HEK293 (cell line): ENCODE data around the gene NRTN.

ENCODE experiments used
- REST ChIP-seq: fragments of 450-650 bp; formaldehyde crosslinking; IDR thresholded peaks from 2 replicates; pipeline ENCODE4 v1.5.1; 2016; ENCODE audit warnings: missing biosample characterization, missing genetic modification characterization
- ZNF24 ChIP-seq: fragments of 450-650 bp; formaldehyde crosslinking; IDR thresholded peaks from 2 replicates; pipeline ENCODE4 v1.5.1; 2016; ENCODE audit warnings: missing biosample characterization, missing genetic modification characterization
- ZNF791 ChIP-seq: fragments of 450-650 bp; formaldehyde crosslinking; IDR thresholded peaks from 2 replicates; pipeline ENCODE4 v1.5.1; 2016; ENCODE audit warnings: missing biosample characterization, missing genetic modification characterization
- TF ChIP-seq, protein P1 (sequence below): fragments of 450-650 bp; formaldehyde crosslinking; IDR thresholded peaks from 2 replicates; pipeline ENCODE4 v1.5.1; 2016; ENCODE audit warnings: missing biosample characterization, missing genetic modification characterization

DNA sequence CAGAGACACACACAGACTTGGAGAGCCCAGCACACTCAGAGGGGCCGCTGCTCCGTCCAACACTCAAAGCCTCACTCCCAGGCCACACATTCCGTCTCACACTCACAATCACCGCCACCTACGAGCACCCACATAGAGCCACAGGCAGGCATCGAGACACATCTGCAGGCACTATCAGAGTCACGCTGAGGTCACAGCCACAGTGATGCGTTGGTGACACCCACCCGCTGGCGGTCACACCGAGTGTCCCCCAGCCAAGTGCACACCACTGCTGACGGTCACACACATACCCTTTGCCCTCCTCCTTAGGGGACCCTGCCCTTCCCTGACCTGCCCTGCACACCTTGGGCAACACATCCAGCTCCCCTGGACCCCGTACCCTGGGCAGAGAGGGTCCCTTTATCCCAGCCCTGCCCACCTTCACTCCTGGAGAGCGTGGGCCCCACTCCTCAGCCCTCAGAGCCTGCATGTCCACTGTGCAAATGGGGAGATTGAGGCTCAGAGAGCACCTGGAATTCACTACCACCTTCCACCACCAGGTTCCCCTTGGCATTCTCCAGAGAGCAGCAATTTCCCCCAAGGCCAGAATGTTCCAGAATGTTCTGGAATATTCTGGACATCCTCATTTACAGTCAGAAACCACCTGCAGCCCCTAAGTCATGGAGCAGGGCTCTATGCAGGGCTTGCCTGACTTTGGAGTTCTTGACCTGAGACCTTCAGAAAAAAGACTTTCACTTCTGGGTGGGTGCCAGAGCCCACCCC lies 60.0 kb downstream of the NRTN start:
- TF ChIP-seq REST (tag by site-specific recombination) (no peak), ZNF791 (tag by site-specific recombination) (no peak), ZNF24 (tag by site-specific recombination) (no peak)
- TF ChIP-seq, protein P1, sequence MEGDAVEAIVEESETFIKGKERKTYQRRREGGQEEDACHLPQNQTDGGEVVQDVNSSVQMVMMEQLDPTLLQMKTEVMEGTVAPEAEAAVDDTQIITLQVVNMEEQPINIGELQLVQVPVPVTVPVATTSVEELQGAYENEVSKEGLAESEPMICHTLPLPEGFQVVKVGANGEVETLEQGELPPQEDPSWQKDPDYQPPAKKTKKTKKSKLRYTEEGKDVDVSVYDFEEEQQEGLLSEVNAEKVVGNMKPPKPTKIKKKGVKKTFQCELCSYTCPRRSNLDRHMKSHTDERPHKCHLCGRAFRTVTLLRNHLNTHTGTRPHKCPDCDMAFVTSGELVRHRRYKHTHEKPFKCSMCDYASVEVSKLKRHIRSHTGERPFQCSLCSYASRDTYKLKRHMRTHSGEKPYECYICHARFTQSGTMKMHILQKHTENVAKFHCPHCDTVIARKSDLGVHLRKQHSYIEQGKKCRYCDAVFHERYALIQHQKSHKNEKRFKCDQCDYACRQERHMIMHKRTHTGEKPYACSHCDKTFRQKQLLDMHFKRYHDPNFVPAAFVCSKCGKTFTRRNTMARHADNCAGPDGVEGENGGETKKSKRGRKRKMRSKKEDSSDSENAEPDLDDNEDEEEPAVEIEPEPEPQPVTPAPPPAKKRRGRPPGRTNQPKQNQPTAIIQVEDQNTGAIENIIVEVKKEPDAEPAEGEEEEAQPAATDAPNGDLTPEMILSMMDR (tag by site-specific recombination): no peak
